Endothelial cell (in vitro differentiated cells): ENCODE results near the gene RNF224. TPM values are rescaled to one million over a fixed set of nuclear protein-coding genes. Genes with fewer than 3 reads are reported as not detected.

Experiments
- DNase-seq: peaks from one replicate; pipeline ENCODE4 v3.0.0; 2021; ENCODE audit warnings: low spot score
- H3K27ac Mint-ChIP-seq: one replicate; pipeline ENCODE4 v1.8.0; 2021; ENCODE audit warnings: mixed read lengths, inconsistent platforms; ENCODE audit not compliant: unreplicated experiment
- H3K27me3 Mint-ChIP-seq: one replicate; pipeline ENCODE4 v1.8.0; 2021; ENCODE audit warnings: mild to moderate bottlenecking, moderate library complexity, mixed read lengths, inconsistent platforms; ENCODE audit not compliant: unreplicated experiment
- H3K36me3 Mint-ChIP-seq: one replicate; pipeline ENCODE4 v1.8.0; 2021; ENCODE audit warnings: mild to moderate bottlenecking, low read depth, mixed read lengths, inconsistent platforms; ENCODE audit not compliant: unreplicated experiment
- H3K4me1 Mint-ChIP-seq: one replicate; pipeline ENCODE4 v1.8.0; 2021; ENCODE audit warnings: mild to moderate bottlenecking, mixed read lengths, inconsistent platforms; ENCODE audit not compliant: unreplicated experiment
- H3K4me3 Mint-ChIP-seq: one replicate; pipeline ENCODE4 v1.8.0; 2021; ENCODE audit warnings: mild to moderate bottlenecking, mixed read lengths, inconsistent platforms; ENCODE audit not compliant: unreplicated experiment
- H3K9me3 Mint-ChIP-seq: one replicate; pipeline ENCODE4 v1.8.0; 2021; ENCODE audit warnings: mixed read lengths, inconsistent platforms; ENCODE audit not compliant: unreplicated experiment
- CTCF ChIP-seq: fragments of 200-600 bp; sonication (generic); IDR thresholded peaks from one replicate; pipeline ENCODE4 v1.5.0; 2021; ENCODE audit warnings: antibody characterized with exemption; ENCODE audit not compliant: unreplicated experiment
- total RNA-seq: library from RNA; stranded (reverse); fragmentation: NEBNext Ultra II Directional; extraction: Animal tissue kit (Norgen Biotek cat#: 25700); gene quantifications from one replicate; pipeline ENCODE4 v1.2.1, GENCODE V29; 2021; ENCODE audit not compliant: unreplicated experiment

The RNF224 gene
- total RNA-seq, 1 donor from 2014 or later, result not detected

GRCh38 chr9:137180491-137180890, 46.8 kb upstream of the RNF224 start:
- Mint-ChIP-seq H3K4me3 (no peak overlapping the region), H3K36me3 (peaks cover 19% of the 10 kb centered on the region), H3K9me3 (no peaks in the 10 kb centered on the region), H3K27ac (no peak overlapping the region), H3K4me1 (no peaks in the 10 kb centered on the region), H3K27me3 (peaks cover 11% of the 10 kb centered on the region)
- no peak for TF ChIP-seq CTCF
- DNase-seq, result no peak

GRCh38 chr9:137181680-137182079, 45.6 kb upstream of the RNF224 start:
- peak overlapping the region; percentile 31 for H3K27ac Mint-ChIP-seq

GRCh38 chr9:137182836-137183235, 44.5 kb upstream of the RNF224 start:
- Mint-ChIP-seq H3K9me3 (no peaks in the 10 kb centered on the region), H3K36me3 (peaks cover 12% of the 10 kb centered on the region), H3K4me1 (peaks cover 5% of the 10 kb centered on the region), H3K27ac (no peak overlapping the region), H3K4me3 (no peak overlapping the region), H3K27me3 (peaks cover 2% of the 10 kb centered on the region)
- no peak for DNase-seq
- TF ChIP-seq CTCF, result no peak

More at GRCh38 chr9:137181680-137182079, 45.6 kb upstream of the RNF224 start:
- no peak for TF ChIP-seq CTCF
- Mint-ChIP-seq H3K4me1 (no peaks in the 10 kb centered on the region), H3K27me3 (peaks cover 6% of the 10 kb centered on the region), H3K9me3 (no peaks in the 10 kb centered on the region), H3K4me3 (peak overlapping the region; percentile 78), H3K36me3 (peaks cover 19% of the 10 kb centered on the region)
- no peak for DNase-seq

- no peaks in the 10 kb centered on the region for H3K9me3 Mint-ChIP-seq
- H3K4me1 Mint-ChIP-seq, result peaks cover 7% of the 10 kb centered on the region
- no peak overlapping the region for H3K27ac Mint-ChIP-seq
- DNase-seq, result no peak
- no peak for TF ChIP-seq CTCF
- H3K27me3 Mint-ChIP-seq, result peaks cover 2% of the 10 kb centered on the region
- peak overlapping the region; percentile 68 for H3K4me3 Mint-ChIP-seq
- H3K36me3 Mint-ChIP-seq, result peaks cover 11% of the 10 kb centered on the region
These were observed 43.2 kb upstream of the RNF224 start for GRCh38 chr9:137183980-137184595.

GRCh38 chr9:137184881-137185660, 42.2 kb upstream of the RNF224 start:
- H3K27me3 Mint-ChIP-seq, result peaks cover 6% of the 10 kb centered on the region
- no peak for DNase-seq
- H3K36me3 Mint-ChIP-seq, result peaks cover 11% of the 10 kb centered on the region
- H3K9me3 Mint-ChIP-seq, result no peaks in the 10 kb centered on the region
- peaks cover 11% of the 10 kb centered on the region for H3K4me1 Mint-ChIP-seq
- peak overlapping the region; percentile 7 for H3K4me3 Mint-ChIP-seq
- TF ChIP-seq CTCF, result no peak
- H3K27ac Mint-ChIP-seq, result no peak overlapping the region
